Measurements from ENCODE around the gene GNAT1. TPM values are rescaled to one million over a fixed set of nuclear protein-coding genes. Genes with fewer than 3 reads are reported as not detected.

The GNAT1 gene
- total and polyA plus RNA-seq, 2 of the 13 experiments (the other 11 are each of a cell fraction or from before 2014, with no cell fraction given): 0.15 TPM; not detected in 1

- TF ChIP-seq HMGXB3 (CRISPR knock-in tag; IDR thresholded peaks at IDR 0.05; ENCODE audit: borderline replicate concordance) (no peak), ARID2 (CRISPR knock-in tag; IDR thresholded peaks at IDR 0.05; ENCODE audit: borderline replicate concordance) (no peak), PHF20 (CRISPR knock-in tag; IDR thresholded peaks at IDR 0.05) (no peak), MTF2 (CRISPR knock-in tag; IDR thresholded peaks at IDR 0.05; ENCODE audit: borderline replicate concordance) (no peak), ARNT (IDR thresholded peaks at IDR 0.05) (no peak), ZNF263 (CRISPR knock-in tag; IDR thresholded peaks at IDR 0.05) (peak; percentile 95), FOXJ3 (CRISPR knock-in tag; IDR thresholded peaks at IDR 0.05; ENCODE audit: borderline replicate concordance) (peak; percentile 67; the same call in 1 of the 2 replicates), ZNF609 (CRISPR knock-in tag; IDR thresholded peaks at IDR 0.05; ENCODE audit: borderline replicate concordance) (peak; percentile 90), POLR2A (IDR thresholded peaks at IDR 0.05; ENCODE audit: insufficient read depth in 1 of 2, low read depth in 2 of 2, low read length in 2 of 2) (no peak), ZNF670 (CRISPR knock-in tag; IDR thresholded peaks at IDR 0.05; ENCODE audit: borderline replicate concordance) (no peak), GABPB1 (CRISPR knock-in tag; IDR thresholded peaks at IDR 0.05) (no peak; the same call in none of the 2 replicates), NR1H2 (CRISPR knock-in tag; IDR thresholded peaks at IDR 0.05; ENCODE audit: borderline replicate concordance, low read depth) (no peak), EHMT2 (IDR thresholded peaks at IDR 0.05; ENCODE audit: borderline replicate concordance, low read depth, low read length) (no peak), SRSF4 (IDR thresholded peaks at IDR 0.05; ENCODE audit: low read depth, low read length, poor library complexity, severe bottlenecking) (no peak), ZNF576 (CRISPR knock-in tag; IDR thresholded peaks at IDR 0.05) (no peak), TAF15 (IDR thresholded peaks at IDR 0.05; ENCODE audit: low read depth, low read length, poor library complexity, severe bottlenecking) (no peak)
- TF ChIP-seq, protein P1, sequence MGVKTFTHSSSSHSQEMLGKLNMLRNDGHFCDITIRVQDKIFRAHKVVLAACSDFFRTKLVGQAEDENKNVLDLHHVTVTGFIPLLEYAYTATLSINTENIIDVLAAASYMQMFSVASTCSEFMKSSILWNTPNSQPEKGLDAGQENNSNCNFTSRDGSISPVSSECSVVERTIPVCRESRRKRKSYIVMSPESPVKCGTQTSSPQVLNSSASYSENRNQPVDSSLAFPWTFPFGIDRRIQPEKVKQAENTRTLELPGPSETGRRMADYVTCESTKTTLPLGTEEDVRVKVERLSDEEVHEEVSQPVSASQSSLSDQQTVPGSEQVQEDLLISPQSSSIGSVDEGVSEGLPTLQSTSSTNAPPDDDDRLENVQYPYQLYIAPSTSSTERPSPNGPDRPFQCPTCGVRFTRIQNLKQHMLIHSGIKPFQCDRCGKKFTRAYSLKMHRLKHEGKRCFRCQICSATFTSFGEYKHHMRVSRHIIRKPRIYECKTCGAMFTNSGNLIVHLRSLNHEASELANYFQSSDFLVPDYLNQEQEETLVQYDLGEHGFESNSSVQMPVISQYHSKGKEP (CRISPR knock-in tag; IDR thresholded peaks at IDR 0.05): no peak
These were observed 19.3 kb downstream of the GNAT1 start (continued) for GRCh38 chr3:50210510-50211367.

All from HepG2 (cell line).